Measurements from ENCODE around the gene DOK4. TPM values are rescaled to one million over a fixed set of nuclear protein-coding genes. Genes with fewer than 3 reads are reported as not detected.

The DOK4 gene
- total RNA-seq, 4 donors from 2014 or later: 16.6 to 36.6 (median 26.6) TPM

DNA sequence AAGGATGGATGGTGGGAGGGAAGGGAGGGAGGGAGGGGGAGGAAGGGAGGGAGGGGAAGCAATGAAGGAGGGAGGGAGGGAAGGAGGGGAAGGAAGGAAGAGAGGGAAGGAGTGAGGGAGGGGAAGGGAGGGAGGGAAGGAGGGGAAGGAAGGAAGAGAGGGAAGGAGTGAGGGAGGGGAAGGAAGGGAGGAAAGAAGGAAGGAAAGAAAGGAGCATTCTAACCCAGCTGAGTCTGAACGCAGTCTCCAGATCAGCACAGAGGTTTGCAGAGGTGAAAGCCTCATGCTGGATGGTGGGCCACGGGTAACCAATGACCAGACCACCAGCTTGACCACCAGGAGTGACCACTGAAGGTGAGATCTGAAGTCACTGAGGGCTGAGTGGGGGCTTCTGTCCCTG lies 63.1 kb downstream of the DOK4 start:
- Histone ChIP-seq H3K4me3 (no peak overlapping the region), H3K27ac (peak overlapping the region in 2 of 4 donors; percentile 8 to 59), H3K36me3 (peaks cover 0 to 20% of the 10 kb centered on the region in 2 donors), H3K27me3 (no peaks in the 10 kb centered on the region), H3K9me3 (no peaks in the 10 kb centered on the region), H3K4me1 (peaks cover 0 to 38% (median 17%) of the 10 kb centered on the region in 3 donors)
- ATAC-seq: no peak
- no peak for TF ChIP-seq POLR2A (IDR thresholded peaks at IDR 0.05)
- TF ChIP-seq, protein P1, sequence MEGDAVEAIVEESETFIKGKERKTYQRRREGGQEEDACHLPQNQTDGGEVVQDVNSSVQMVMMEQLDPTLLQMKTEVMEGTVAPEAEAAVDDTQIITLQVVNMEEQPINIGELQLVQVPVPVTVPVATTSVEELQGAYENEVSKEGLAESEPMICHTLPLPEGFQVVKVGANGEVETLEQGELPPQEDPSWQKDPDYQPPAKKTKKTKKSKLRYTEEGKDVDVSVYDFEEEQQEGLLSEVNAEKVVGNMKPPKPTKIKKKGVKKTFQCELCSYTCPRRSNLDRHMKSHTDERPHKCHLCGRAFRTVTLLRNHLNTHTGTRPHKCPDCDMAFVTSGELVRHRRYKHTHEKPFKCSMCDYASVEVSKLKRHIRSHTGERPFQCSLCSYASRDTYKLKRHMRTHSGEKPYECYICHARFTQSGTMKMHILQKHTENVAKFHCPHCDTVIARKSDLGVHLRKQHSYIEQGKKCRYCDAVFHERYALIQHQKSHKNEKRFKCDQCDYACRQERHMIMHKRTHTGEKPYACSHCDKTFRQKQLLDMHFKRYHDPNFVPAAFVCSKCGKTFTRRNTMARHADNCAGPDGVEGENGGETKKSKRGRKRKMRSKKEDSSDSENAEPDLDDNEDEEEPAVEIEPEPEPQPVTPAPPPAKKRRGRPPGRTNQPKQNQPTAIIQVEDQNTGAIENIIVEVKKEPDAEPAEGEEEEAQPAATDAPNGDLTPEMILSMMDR (IDR thresholded peaks at IDR 0.05): no peak
- TF ChIP-seq POLR2AphosphoS5 (IDR thresholded peaks at IDR 0.05): no peak
- no peak for TF ChIP-seq EP300 (IDR thresholded peaks at IDR 0.05)
- WGBS, 2 donors (ENCODE audit: low coverage in 1 of 2): 63 to 66% methylated on average over 2 of the region's 2 CpGs

DNA sequence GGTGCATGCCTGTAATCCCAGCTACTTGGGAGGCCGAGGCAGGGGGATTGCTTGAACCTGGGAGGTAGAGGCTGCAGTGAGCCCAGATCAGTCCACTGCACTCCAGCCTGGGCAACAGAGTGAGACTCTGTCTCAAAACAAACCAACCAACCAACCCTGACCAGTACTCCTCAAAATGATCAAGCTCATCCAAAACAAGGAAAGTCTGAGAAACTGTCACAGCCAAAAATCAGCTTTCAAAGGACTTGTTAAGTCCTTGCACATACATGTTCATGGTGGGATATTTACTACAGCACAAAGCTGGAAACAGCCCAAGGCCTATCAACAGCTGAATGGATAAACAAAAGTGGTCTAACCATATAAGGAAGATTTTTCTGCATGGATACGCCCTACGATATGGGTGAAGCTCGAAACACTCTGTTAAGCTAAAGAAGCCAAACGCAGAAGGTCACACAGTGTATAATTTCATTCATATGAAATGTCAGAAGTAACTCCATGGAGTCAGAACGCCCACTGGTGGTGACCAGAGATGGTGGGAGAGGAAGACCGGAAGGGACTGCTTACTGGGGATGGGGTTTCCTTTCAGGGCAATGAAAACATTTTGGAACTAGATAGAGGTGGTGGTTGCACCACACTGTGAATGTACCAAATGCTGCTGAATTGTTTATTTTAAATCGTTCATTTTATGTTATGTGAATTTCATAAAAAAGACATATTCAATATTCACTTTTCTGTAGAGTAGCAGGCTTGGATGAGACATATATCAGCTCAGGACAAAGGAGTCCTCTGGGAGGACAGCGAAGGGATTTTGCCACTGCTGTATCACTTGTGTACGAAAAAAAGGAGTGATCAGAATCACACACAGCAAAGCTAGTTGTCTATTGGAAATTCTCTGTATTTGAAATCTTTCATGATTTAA lies 64.0 kb downstream of the DOK4 start:
- ATAC-seq: peak; percentile 67
- H3K4me3 ChIP-seq: no peak overlapping the region
- 2 to 30% methylated on average over 7 to 10 of the region's 10 CpGs for WGBS, 2 donors (ENCODE audit: low coverage in 1 of 2)

More for the DNA sequence above, 64.0 kb downstream of the DOK4 start:
- H3K36me3 ChIP-seq: peaks cover 0 to 11% of the 10 kb centered on the region in 2 donors
- H3K27me3 ChIP-seq: no peaks in the 10 kb centered on the region
- TF ChIP-seq POLR2AphosphoS5 (IDR thresholded peaks at IDR 0.05) (no peak), EP300 (IDR thresholded peaks at IDR 0.05) (no peak)
- TF ChIP-seq, protein P1 (IDR thresholded peaks at IDR 0.05): peak; percentile 50 to 80 (median 68)
- peak overlapping the region in 3 of 4 donors; percentile 17 to 59 (median 22) for H3K27ac ChIP-seq
- no peaks in the 10 kb centered on the region for H3K9me3 ChIP-seq
- H3K4me1 ChIP-seq: peaks cover 0 to 46% (median 21%) of the 10 kb centered on the region in 3 donors

Other genes with a start within 250 kb of the DOK4 start
- 10 to 100 TPM; 52.5 to 82.2 (median 75.8) TPM for gene ARL2BP, start 241.2 kb downstream of the DOK4 start, total RNA-seq
- gene PLLP, start 201.8 kb downstream of the DOK4 start, total RNA-seq: 10 to 100 TPM in 1 of 4 donors, 1 to 10 TPM in 3; 1.7 to 11.4 (median 5.4) TPM
- not detected for gene CCL22, start 127.7 kb downstream of the DOK4 start, total RNA-seq
- 10 to 100 TPM; 18.6 to 45.8 (median 30.5) TPM for gene CX3CL1, start 114.0 kb downstream of the DOK4 start, total RNA-seq
- not detected for gene CCL17, start 81.7 kb downstream of the DOK4 start, total RNA-seq
- 10 to 100 TPM; 19.1 to 32.4 (median 25.8) TPM for gene CIAPIN1, start 39.1 kb downstream of the DOK4 start, total RNA-seq
- gene COQ9, start 39.0 kb downstream of the DOK4 start, total RNA-seq: 100 to 1,000 TPM in 1 of 4 donors, 10 to 100 TPM in 3; 45.0 to 122 (median 84.9) TPM
- gene POLR2C, start 23.8 kb downstream of the DOK4 start, total RNA-seq: 100 to 1,000 TPM in 2 of 4 donors, 10 to 100 TPM in 2; 80.0 to 141 (median 100.0) TPM
- 10 to 100 TPM; 24.4 to 56.6 (median 35.7) TPM for gene CCDC102A, start 50.1 kb upstream of the DOK4 start, total RNA-seq
- under 1 TPM in 1 of 4 donors, not detected in 3; 0.40 TPM for gene ADGRG5, start 56.1 kb upstream of the DOK4 start, total RNA-seq
- 10 to 100 TPM in 2 of 4 donors, 1 to 10 TPM in 2; 7.0 to 20.1 (median 12.6) TPM for gene ADGRG1, start 142.1 kb upstream of the DOK4 start, total RNA-seq
- gene ADGRG3, start 181.8 kb upstream of the DOK4 start, total RNA-seq: 1 to 10 TPM in 3 of 4 donors, under 1 TPM in 1; 0.31 to 7.4 (median 2.2) TPM
- gene DRC7, start 208.3 kb upstream of the DOK4 start, total RNA-seq: under 1 TPM in 1 of 4 donors, not detected in 3; 0.15 TPM
- gene KATNB1, start 249.3 kb upstream of the DOK4 start, total RNA-seq: 10 to 100 TPM in 3 of 4 donors, 1 to 10 TPM in 1; 6.4 to 21.5 (median 11.1) TPM

Data from gastroesophageal sphincter (tissue), 4 donors.